ENCODE results near the gene SLC7A6.
A peak's percentile ranks its signal among the peaks of the same experiment; 100 is the strongest.

Gene SLC7A6

GRCh38 chr16:68257906-68258800 lies 6.2 kb upstream of the SLC7A6 start:
- no peak for DNase-seq

GRCh38 chr16:68259007-68259825 lies 5.1 kb upstream of the SLC7A6 start:
- no peak for DNase-seq

DNA sequence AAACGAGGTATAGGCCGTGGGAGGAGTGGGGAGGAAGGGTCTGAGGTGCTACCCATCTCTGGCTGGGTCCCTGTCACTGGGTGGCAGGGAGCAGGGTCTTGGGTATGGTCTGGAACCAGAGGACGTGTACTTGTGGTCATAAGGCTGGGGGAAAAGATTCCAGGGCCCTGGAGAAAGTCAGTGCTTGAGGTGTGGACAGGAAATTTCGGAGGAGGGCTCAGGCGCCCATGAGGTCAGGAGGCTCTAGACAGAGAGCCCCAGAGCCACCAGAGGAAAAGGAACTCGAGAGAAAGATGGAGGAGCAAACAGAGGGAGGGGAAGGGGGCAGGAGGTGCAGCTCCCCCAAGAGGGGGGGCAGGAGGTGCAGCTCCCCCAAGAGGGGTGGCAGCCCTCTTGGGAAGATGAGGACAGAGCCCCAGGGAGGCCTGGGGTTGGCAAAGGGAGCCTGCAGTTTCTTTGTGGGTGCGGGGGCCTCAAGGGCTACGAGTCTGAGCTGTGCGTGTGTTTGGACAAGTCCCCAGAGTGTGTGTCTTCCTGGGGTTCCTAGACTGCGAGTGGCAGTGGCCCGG lies 683 bp upstream of the SLC7A6 start:
- DNase-seq: no peak

DNA sequence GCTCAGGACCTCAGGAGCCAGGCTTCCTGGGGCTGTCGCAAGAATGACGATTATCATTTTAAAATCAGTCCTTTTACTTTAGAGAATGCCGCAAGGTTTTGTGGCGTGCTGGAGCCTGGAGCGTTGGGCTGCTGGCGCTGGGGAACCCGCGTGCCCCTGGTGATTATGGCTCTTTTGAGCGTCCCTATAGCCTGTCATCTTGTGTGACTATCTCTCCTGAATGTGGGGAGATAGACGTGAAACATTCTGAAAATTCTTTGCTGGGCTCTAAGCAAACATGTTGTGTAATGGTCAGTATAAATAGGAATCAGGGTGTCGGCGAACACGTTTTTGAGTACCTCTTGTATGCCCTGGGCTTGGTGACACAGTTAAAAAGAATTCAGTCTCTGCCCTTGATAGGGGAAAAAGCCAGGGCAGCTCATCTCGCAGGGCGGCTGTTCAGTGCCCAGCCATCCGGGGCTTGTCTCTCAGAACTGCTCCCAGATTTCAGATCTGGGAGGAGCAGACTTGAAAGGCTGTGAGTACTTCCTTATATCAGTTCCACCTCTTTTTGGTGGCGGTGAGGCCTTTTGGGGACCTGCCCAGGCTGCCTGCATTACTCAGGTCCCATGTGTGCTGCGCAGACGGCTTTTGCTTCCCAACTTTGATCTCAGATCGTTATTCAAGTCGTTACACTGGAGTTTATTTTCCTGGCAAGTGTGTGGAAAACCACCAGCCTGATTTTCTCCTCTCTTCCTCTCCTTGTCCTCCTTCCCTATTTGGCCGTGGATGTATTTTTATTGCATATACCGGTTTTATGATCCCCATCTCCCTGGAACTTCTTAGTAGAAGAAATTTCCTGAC lies 973 bp downstream of the SLC7A6 start:
- peak; percentile 62 for DNase-seq

- DNase-seq: no peak
These were observed 3.5 kb downstream of the SLC7A6 start for GRCh38 chr16:68267612-68268405.

DNA sequence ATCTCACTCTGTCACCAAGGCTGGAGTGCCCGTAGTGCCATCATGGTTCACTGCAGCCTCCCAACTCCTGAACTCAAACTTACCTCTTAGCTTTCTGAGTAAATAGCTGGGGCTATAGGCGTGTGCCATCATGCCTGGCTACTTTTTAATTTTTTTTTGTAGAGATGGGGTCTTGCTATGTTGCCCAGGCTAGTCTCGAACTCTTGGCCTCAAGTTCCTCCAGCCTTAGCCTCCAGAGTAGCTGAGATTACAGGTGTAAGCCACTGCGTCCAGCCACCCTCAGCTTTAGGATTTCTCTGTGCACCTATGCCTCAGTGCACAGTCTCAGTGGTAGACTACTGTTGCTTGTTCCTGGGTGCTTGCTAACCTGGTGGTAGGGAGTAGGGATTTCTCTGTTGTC lies 5.5 kb downstream of the SLC7A6 start:
- DNase-seq: no peak

GRCh38 chr16:68270353-68270752 lies 6.0 kb downstream of the SLC7A6 start:
- no peak for DNase-seq

DNA sequence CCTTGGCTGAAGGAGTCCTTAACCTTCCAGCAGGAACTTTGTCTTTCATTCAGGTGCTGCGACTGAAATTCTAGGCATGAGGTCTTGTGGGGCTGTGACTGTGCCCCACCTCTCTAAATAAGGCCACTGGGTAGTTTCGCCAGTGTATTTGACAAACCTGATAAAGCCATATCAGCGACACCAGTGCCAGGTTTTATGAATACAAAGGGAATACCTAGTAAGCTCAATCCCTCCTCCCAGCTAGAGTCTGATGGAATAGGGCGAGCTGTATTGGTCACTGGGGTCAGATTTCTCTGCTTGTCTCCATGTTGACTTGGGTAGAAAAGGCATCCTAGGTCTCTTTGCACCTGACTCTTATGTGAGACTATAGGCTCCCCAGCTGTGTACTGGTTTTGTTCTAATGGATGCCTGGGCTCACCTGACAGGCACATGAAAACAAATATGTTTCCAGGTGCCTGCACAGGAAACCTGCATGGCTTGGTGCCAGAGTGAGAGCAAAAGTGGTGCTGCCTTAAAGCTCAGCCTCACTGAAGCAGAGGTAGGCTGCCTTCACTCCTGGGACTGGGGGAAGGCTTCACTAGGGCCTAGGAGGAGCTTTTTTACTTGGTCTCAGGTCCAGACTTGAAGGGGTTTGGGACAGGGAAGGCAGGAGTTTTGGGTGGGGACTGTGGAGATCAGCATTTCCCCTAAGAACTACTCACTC lies 8.3 kb downstream of the SLC7A6 start:
- peak; percentile 33 for DNase-seq

DNA sequence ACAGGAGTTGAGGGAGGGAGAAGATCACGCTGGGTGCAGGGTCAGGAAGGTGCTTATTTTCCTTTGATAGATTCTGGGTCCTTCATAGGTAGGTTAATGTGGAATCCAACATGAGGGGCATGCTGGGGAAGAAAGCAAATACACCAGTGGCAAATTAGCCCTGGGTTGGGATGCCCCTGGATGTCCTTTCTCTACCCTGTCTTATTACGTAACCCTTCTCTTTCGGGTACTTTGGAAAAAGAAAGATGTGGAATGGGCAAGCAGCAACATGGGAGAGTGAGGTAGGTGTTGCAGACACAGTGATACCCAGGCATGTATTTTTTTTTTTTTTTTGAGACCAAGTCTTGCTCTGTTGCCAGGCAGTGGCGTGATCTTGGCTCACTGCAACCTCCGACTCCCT lies 9.1 kb downstream of the SLC7A6 start:
- DNase-seq: no peak

GRCh38 chr16:68273896-68274295 lies 9.6 kb downstream of the SLC7A6 start:
- DNase-seq: no peak

GRCh38 chr16:68274441-68274840 lies 10.1 kb downstream of the SLC7A6 start:
- DNase-seq: no peak

- DNase-seq: peak; percentile 36
These were observed 11.4 kb downstream of the SLC7A6 start for GRCh38 chr16:68275611-68276191.

GRCh38 chr16:68276223-68276622 lies 11.9 kb downstream of the SLC7A6 start:
- DNase-seq: no peak

DNA sequence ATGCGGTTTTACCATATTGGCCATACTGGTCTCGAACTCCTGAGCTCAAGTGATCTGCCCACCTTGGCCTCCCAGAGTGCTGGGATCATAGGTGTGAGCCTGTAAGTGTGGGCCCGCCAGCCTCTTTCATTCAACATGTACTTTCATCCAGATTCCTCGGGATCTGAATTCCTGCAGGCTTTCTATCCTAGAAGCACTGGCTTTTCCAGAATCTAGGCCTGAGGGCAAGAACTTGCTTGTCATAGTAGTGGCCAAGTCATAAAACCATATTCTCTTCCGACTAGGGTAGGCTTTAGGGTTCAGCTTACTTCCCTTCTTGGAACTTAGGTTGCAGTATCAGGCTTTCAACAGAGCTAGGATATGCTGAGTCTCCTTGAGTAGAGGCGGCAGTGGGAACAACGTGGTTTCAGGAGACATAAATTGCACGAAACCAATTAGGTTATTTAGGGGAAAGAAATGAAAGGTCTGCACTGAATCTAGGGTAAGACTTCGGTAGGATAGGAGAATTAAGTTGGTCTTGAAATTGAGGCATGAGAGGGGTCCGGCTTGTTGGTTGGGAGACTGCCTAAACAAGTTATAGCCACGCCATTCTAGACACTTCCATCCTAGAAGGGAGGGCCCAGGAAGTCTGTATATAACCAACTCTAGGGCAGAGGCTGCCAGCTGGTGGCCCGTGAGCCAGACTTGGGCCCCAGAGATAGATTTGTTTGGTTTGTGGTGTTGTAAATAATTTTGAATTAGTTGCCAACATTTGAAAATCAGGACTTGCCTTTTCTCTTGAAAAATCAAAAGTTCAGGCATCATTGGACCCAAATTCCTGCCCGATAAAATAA lies 15.6 kb downstream of the SLC7A6 start:
- DNase-seq: no peak

DNA sequence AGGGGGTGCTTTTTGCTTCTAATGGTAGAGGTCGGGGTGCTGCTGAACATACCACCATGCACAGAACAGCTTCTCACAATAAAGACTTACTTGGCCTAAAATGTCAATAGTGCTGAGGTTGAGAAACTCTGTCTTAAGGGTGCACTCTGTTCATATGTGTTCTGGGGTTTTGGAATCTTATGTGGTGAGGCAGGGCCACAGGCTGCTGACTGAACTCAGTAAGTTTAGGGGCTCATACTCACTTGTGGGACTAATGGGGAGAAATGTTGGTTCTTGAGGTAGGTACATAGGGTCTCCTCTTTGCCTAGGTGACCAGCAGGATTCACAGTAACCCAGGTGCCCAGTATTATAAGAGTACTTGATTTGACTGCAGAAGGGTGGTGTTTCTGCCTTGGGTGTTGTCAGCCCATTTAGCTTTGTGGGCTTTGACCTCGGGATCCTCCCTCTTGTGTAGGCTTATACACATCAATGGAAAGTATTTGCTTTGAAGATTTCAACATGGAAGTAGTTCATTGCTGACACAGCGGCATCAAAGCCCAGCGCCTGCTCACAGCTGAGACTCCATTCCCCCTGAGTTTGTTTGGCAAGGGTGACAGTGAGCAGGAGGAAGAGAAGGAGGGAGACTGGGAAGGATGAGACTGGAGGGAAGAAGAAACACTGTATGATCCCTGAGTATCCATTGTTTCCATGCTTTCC lies 17.2 kb downstream of the SLC7A6 start:
- no peak for DNase-seq

GRCh38 chr16:68282064-68282452 lies 17.7 kb downstream of the SLC7A6 start:
- DNase-seq: no peak

DNA sequence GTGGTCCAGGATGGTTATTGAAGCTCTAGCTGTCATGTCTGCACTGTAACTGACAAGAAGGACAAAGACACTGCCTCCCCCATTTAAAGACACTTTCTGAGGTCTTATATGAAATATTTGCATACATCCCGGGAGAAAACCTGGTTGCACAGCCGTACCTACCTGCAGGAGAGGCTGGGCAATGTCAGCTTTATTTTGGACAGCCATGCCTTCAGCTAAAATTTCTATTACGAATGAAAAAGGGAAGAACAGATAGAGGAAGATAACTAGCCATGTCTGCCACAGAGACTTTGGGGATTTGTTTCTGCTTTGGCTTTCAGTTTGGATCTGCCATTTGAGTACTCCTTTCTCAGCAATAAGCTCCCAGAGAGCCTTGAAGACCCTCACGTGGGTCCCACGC lies 19.0 kb downstream of the SLC7A6 start:
- DNase-seq: no peak

DNA sequence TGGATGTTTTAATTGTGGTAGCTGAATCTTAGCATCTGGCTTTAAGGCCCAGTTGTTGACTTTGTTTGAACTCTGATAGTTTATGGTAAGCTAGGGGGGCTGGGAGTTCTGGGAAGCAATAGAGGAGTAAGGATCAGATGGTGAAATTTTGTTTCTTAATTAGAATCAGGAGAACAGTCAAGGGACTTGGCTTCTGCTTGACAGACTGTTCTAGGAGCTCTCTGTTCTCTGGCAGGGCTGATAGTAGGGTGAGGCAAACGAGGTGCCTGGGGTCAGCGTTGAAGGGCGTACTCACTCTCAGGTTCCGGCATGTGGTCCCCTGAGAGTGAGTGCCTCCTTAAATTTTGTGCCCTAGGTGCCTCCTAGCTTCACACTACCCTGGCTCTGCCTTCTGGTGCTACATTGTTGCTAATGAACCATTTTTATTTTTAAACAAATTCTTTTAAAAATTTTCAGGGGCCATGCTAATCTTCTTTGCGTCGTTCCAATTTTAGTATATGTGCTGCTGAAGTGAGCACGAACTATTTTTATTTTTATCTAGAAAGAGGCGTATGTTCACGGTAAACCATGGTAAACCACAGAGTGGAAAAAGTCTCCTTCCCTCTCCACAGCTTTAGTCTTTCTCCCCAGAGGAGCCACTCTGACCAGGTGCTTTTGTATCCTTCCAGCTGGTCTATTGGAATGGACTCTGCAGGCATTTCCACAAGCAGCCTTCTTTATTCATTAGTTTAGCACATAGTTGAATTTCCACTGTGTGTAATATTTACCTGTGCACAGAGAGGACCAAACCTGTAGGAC lies 19.7 kb downstream of the SLC7A6 start:
- DNase-seq: no peak

Data from stimulated activated CD4-positive, alpha-beta T cell treated with anti-CD3 and anti-CD28 coated beads, Interleukin-4, amount 100 ng/mL, for 24 hours (primary cell).